GM19035 (cell line): Measurements from ENCODE around the gene LILRB3.
"Not testable (repeated sequence)": the region's sequence is repeated elsewhere in the genome, so short reads cannot be mapped to it uniquely, and the experiment has no call there.

Source experiments
- ATAC-seq: cut with Tn5 transposase; IDR thresholded peaks from one replicate; pipeline ENCODE4 v1.9.1; 2021; ENCODE audit not compliant: unreplicated experiment

LILRB3 gene

DNA sequence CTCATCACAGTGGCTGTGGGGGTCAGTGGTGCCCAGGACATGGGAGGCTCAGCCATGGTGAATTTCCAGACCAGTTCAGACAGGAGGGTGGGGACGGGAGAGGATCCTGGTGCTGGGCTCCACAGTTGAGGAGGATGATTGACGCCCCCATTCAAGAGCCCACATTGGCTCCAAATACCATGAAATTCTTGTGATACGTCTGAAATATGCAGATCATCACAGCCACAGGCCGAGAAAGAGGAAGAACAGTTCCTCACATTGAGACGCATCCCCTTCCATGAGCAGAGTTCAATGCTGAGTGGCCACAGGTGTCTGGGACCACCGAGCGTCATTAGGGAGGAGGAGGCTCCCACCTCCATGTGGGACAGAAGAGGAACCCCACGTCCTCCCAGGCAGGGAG is 21.0 kb upstream of the LILRB3 start:
- not testable (repeated sequence) for ATAC-seq

DNA sequence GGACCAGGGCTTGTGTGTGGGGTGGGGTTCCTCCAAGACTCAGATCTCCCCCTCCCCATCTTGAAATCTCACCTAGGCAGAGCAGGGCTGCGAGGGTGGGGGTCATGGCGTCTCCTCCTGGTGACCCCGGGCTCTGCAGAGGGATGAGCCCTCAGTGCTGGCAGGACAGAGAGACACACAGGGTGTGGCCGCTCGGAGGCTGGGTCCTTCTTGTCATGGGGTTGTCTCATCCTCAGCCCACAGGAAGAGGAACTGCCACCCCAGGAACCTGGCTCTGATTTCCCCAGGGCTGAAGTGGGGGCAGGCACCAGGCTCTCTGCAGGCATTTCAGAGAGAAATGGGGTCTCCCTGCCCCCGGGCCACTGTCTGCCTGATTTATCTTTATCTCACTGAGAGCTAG is 19.8 kb upstream of the LILRB3 start, which contains the start of gene LILRA6:
LILRA6 (minus strand) TSS at position 145 of the 400 bp plus-strand sequence.
- ATAC-seq = not testable (repeated sequence)

DNA sequence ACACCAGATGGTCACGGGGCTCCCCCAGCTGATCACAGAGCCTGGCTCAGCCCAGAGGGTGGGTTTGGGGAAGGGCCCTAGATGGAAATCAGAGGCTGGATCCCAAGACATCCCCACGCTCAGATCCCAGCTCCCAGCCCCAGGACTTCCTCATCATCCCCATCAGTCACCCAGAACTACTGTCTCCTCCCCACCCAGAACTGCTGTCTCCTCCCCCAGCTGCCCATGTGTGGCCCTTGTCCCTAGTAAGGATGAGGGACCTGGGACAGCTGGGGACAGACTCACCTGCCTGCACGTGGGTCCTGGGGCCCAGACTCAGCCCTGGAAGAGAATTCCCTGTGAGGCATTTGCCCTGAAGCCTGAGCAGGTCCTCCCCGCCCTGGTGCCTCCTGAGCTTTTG is 19.4 kb upstream of the LILRB3 start:
- not testable (repeated sequence) for ATAC-seq

DNA sequence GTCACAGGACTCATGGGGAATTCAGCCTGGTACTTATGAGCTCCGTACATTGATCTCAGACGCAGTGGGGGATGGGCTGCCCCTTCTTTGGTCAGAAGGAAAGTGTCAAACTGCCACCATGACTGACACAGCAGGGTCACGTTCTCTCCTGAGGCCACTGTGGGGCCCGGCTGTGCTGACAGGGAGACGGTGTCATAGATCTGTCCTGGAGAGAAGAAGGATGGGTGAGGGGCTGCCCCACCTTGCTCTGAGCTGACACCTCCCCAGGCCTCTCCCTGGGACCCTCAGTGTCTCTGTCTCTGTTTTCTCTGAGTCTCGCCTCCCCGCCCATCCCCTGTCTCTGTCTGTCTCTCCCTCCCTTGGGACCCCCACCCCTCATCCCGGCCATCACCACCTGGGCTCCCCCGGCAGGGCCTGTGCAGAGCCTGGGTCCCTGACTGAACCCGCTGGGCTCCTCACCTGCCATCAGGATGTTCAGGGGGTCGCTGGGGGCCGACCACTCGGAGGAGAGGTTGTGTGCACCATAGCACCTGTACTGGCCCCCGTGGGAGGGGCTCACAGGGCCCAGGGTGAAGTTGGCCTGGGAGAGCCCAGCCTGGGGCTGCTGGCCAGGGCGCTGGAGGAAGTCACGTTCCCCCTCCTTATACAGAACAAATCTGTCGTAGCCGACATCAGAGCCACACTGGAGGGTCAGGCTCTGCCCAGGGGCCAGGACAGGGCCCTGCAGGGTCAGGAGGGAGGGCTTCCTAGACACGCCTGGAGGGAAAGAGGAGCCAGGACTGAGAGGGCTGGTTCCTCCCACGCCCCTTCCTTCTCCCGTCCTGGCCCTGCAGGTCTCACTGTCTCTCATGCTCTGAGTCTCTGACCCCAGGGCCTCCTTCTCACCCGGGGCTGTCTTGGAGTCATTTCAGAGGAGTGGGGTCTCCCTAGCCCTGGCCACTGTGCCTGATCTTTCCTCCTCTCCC is 17.8 kb upstream of the LILRB3 start:
- ATAC-seq = not testable (repeated sequence)

DNA sequence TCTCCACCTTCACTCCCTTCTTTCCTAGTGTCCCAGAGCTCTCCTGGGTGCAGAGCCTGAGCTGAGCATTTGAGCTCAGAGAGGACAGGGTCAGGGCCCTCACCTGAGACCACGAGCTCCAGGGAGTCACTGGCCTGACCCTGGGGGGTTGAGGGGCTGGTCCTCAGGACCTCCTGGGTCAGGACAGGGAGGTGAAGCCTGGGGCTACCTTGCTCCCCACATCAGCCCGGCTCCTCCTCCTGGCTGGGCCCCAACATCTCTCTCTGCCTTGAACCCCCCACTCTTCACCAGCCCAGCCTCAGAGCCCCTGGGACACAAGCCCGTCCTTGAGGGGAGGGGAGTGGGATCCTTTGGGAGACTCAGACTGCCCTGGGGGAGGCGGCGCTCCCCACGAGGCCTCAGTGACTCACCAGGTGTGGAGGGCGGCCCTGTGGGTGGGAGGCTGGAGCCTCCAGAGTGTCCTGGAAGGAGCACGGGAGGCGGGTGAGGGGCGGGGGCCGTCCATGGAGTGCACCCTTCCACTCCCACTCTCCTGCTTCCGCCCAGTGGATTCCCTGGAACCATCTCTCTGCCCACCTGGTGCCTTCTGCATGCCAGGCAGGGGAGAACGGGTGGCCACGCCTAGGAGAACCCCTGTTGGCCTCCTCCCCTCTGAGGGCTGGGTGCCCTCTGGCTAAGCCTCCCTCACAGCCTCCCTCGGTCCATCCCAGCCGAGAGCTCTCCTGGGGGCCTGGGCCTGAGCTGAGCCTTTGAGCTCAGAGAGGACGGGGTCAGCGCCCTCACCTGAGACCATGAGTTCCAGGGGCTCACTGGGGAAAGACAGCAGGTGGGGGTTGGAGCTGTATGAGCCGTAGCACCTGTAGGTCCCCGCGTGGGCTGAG is 16.9 kb upstream of the LILRB3 start:
- not testable (repeated sequence) for ATAC-seq

DNA sequence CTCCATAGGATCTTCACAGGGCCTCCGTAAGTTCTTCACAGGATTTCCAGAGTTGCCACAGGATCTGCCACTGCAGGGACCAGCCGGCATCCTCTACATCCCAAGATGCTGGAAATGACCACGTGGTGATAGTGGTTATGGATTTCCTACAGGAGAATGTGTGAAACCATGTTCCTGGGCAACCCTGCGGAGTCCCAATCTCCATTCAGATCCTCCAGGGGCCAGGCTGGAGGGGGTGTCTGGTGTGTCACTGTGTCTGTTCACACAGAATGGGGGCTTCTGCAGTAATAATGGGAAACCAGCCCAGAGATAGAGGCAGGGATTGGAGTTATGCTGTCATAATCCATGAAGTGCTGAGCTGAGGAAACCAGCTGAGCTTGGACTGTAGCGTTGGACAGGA is 11.1 kb upstream of the LILRB3 start:
- no peak for ATAC-seq

DNA sequence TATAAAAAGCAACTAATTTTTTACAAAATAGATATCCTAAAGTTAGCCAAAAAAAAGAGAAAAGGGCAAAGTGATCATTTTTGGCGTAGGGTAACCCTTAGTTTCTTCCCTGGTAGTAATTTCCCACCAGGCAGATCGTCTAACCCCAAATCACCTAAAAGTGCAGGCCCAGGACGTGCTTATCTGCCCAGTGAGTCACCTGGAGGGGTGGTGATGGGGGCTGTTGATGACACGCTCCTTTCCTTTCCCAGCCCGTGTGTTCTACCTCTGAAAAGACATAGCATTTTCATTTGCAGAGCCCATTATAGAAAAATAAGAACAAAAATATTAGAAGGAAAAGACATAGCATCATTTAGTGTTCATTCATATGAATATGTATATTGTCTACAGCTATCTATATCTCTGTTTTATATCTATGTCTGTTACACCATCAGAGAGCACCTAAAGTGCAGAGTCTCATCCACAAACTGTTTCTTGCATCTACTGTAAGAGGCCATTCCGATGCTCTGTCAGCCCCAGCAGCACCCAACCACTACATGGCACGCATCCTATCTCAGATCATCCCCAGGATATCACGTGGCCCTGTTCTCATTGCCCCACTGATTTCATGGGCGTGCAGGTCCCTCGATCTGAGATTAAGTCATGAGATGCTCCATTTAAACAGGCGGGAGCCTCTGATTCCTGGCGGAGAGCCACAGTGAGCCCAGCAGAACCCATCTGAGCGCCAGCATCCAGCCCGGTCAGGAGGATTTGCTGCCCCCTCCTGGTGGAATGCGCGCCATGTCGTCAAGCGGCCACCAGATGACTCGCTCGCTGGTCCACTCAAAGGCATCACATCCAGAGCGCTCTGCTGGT is 8.5 kb upstream of the LILRB3 start:
- peak; percentile 59 for ATAC-seq

DNA sequence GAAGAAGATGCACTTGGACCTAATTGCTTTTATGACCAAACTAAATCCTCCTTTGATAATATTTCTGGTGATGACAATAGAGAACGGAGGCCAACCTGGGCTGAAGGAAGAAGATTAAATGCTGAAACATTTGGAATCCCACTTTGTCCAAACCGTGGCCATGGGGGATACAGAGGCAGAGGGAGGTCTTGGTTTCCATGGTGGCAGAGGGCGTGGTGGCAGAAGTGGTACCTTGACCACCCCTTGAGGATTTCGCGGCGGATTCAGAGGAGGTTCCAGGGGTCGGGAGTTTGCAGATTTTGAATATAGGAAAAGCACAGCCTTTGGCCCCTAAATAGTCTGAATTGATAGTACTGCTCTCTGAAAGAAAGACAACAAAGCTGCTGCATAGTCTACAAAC is 7.2 kb upstream of the LILRB3 start:
- ATAC-seq = no peak

DNA sequence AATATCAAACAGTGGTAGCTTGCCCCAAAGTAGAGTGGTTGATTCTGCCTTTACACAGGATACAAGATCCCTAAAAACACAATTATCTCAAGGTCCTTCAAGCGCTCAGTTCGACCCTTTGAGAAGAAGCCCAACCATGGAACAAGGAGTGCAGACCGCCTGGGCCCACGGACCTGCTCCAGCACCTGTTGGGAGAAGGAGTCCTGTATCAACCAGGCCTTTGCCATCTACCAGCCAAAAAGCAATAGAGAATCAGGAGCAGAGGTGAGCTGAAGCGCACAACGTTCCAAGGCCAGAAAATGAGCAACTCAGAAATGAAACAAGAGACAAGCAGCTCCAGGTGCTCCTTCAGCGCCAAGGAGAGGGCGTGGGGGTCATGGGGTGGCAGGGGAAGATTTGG is 6.3 kb upstream of the LILRB3 start:
- no peak for ATAC-seq

DNA sequence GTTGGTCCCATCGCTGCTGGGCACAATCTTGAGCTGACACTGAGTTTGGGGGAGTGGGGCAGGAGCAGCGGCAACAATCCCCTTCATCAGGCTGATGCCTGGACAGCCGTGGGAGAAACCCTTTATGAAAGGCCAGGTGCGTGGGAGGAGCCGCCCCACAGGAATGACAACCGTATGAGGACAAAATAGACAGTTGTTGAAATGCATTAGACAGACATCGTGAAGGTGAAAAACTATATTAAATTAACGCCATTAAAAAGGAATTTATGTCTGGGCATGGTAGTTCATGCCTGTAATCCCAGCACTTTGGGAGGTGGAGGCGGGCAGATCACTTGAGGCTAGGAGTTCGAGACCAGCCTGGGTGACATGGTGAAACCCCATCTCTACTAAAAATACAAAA is 1.8 kb upstream of the LILRB3 start:
- ATAC-seq = not testable (repeated sequence)

DNA sequence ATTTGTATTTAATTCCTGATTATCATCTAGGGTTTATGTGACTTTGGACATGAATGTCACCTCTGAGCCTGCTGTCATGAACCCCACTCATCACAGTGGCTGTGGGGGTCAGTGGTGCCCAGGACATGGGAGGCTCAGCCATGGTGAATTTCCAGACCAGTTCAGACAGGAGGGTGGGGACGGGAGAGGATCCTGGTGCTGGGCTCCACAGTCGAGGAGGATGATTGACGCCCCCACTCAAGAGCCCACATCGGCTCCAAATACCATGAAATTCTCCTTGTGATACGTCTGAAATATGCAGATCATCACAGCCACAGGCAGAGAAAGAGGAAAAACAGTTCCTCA is 1.1 kb upstream of the LILRB3 start:
- ATAC-seq = not testable (repeated sequence)

DNA sequence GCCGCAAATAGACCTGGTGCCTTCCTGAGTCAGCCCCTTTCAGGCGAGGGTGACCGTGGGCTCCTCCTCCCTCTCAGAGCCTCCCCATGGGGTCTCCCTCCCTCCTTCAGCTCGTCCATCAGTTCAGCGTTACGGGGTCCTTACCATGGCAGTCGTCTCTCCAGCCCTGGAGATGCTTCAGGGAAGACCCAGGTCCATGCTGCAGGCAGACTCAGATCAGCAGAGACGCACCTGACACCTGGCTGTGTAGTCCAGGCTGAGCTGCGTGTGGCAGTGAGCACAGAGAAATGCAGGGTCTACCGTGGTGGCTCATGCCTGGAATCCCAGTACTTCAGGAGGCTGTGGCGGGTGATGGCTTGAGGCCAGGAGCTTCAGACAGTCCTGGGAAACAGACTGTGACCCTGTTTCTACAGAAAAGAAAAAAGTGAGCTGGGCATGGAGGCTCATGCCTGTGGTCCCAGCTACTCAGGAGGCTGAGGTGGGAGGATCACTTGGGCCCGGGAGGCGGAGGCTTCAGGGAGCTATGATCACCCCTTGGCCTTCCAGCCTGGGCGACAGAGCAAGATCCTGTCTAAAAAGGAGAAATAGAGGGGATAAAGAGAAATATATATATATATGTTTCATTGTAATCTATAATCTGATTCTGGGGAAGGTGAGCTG is 600 bp upstream of the LILRB3 start:
- not testable (repeated sequence) for ATAC-seq

DNA sequence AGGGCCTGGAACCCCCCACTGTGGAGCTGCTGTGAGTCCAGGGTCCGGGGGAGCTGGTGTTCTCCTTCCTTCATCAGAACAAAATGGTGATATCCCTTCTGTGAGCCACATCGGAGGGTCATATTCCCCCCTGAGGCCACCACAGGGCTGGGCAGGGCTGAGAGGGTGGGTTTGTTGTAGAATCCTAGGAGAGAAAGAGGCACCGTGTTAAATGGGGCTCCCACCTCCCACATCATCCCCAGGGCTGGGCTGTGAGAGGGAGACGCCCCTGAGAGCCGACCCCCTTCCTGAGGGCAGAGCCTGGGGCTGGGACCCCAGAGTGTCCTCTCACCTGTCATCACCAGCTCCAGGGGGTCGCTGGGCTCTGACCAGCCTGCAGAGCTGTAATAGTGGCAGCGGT is 860 bp downstream of the LILRB3 start:
- not testable (repeated sequence) for ATAC-seq

DNA sequence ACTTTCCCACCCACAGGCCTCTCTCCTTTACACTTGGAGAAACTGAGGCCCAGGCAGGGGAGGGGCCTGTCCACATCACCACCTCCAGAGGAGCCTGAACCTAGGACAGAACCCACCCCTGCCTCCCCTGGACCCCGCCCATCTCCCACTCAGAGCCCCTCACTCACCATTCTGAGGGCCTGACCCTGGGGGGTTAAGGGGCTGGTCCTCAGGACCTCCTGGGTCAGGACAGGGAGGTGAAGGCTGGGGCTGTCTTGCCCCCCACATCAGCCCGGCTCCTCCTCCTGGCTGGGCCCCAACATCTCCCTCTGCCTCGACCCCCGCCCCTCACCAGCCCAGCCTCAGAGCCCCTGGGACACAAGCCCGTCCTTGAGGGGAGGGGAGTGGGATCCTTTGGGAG is 3.1 kb downstream of the LILRB3 start:
- ATAC-seq = not testable (repeated sequence)

DNA sequence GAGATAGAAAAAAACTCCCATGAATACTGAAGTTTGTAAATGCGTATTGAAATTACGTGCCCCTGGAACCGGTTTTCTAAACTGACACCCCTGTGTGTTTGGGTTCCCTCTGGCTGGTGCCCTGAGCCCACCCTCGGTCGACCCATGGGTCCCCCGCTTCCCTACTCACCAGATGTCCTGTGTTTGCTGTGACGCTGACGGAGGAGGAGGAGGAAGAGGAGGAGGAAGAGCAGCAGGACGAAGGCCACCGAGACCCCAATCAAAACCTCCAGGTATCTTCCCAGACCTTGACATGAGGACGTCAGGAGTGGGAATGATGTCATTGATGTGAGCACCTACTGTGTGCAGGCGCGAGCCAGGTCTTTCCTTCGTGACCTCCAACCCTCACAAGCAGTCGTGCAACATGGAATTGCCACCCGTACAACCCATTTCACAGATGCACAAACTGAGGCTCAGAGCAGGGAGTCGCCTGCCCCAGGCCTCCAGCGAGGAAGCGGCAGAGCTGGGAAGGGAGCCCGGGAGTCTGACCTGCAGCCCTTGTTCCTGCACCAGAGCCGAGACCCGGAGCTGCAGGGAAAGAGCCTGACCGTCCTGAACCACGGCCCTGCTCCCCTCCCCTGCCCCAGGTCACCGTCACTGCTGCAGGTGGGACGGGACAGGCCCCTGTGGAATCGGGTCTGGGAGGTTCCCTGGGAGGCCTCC is 3.7 kb downstream of the LILRB3 start:
- no peak for ATAC-seq

DNA sequence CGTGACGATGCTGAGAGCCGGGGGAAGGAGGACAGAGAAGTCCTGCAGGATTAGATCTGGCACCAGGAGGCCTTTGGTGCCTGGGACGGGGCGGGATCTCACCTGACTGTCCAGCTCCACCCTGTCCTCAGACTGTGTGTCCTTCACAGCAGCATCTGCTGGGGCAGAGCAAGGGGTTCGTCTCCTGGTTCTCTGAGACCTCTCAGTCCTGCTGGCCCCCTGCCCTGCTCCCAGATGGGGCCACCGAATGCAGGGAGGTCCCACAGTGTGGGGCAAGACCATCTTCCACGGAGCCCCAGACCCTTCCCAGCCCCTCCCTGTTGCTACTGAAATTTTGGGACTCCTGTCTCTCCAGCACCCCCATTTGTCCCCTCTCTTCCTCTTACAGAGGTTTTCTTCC is 4.5 kb downstream of the LILRB3 start:
- ATAC-seq = no peak

DNA sequence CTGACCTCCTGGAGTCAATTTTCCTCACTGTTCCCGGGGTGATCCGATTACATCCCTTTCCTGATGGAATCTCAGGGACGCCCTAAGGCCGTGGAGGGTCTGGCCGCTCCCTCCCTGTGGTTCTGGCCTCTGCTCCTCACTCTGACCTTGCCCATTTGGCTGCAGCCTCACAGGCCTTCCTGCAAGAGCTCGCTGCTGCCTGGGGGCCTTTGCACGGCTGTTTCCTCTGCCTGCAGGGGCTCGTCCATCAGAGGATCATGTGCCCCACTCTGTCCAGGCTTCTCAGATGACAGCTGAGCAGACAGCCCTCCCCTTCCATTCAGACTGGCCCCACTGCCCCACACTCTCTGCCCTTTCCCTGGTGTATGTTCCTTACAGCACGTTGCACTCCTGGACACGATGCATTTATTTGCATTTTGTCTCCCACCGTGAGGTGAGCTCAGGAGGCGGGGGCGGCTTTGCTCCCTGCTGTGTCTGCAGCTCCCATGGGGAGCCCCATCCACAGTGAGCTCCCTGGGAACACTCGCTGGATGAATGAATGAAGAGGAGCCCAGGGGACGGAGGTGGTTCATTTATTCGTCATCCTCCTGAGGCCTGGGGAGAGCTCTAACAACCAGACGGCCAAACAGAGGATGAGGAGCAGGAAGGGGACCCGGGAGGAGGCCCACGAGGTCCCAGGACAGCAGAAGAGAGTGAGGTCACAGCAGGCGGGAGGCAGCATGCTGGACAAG is 5.1 kb downstream of the LILRB3 start:
- ATAC-seq = not testable (repeated sequence)

DNA sequence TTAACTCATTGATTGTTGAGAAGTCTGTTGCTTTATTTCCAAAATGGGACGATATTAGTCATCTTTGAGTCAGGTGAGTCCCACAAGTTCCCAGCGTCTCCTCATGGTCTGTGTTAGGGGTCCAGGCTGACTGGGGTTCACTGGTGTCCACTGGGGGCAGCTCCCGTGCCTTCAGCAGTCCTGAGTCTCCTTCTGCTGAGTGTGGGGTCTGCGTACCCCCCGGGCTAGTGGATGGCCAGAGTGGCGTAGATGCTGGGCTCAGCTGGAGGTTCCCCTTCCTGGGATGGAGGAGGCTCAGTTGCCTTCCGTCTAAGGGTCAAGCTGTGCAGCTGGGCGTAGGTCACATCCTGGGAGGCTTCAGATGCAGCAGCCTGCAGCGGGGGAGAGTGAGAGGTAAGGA is 5.9 kb downstream of the LILRB3 start:
- ATAC-seq = no peak

DNA sequence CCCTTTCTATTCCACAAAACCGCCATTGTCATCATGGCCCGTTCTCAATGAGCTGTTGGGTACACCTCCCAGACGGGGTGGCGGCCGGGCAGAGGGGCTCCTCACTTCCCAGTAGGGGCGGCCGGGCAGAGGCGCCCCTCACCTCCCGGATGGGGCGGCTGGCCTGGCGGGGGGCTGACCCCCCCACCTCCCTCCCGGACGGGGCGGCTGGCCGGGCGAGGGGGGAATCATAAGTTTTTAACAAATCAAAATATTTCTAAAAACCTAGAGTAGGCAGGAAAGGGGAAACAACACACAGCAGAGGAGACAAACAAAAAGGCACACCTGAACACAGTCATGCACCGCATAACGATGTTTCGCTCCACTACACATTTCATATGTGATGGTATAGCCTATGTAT is 8.1 kb downstream of the LILRB3 start:
- ATAC-seq = not testable (repeated sequence)
